Activated CD8-positive, alpha-beta T cell treated with anti-CD3 and anti-CD28 coated beads for 36 hours (primary cell): ENCODE results near the gene TAOK2. TPM values are rescaled to one million over a fixed set of nuclear protein-coding genes. Genes with fewer than 3 reads are reported as not detected.

ENCODE experiments used
- ATAC-seq: fragments of 200-7000 bp; cut with Tn5 transposase; one replicate; pipeline ENCODE4 v1.10.0; 2021; ENCODE audit warnings: mild to moderate bottlenecking, moderate library complexity
- CTCF ChIA-PET: fragments of 350-600 bp; sonication (Branson Sonifier 250); formaldehyde crosslinking; loops from one replicate; lab custom pipeline; 2021; ENCODE audit warnings: antibody characterized with exemption; lab: Charles Lee
- POLR2A ChIA-PET: fragments of 350-600 bp; sonication (Branson Sonifier 250); formaldehyde crosslinking; loops from one replicate; lab custom pipeline; 2021; ENCODE audit warnings: antibody characterized with exemption; lab: Charles Lee
- DNase-seq: peaks from one replicate; pipeline ENCODE4 v3.0.0-alpha.2; 2020
- H3K27ac Mint-ChIP-seq: one replicate; pipeline ENCODE4 v1.8.0; 2021; ENCODE audit warnings: mild to moderate bottlenecking, mixed read lengths
- H3K27me3 Mint-ChIP-seq: one replicate; pipeline ENCODE4 v1.8.0; 2021; ENCODE audit warnings: mixed read lengths
- H3K36me3 Mint-ChIP-seq: one replicate; pipeline ENCODE4 v1.8.0; 2021; ENCODE audit warnings: low read depth, mixed read lengths
- H3K4me1 Mint-ChIP-seq: one replicate; pipeline ENCODE4 v1.8.0; 2021; ENCODE audit warnings: low read depth, mixed read lengths
- H3K4me3 Mint-ChIP-seq: one replicate; pipeline ENCODE4 v1.8.0; 2021; ENCODE audit warnings: mild to moderate bottlenecking, moderate library complexity, mixed read lengths
- H3K9me3 Mint-ChIP-seq: one replicate; pipeline ENCODE4 v1.8.0; 2021; ENCODE audit warnings: mixed read lengths
- intact Hi-C: fragments of 100-400 bp; cut with micrococcal nuclease; formaldehyde crosslinking; loops from one replicate; pipeline ENCODE4 v1.10.0; 2022
- total RNA-seq, 2 experiments: library from RNA; stranded (reverse); gene quantifications; one replicate each; pipeline ENCODE4 v1.2.3, GENCODE V29; 2021
- TF ChIP-seq, protein P1 (sequence below): fragments of 200-600 bp; IDR thresholded peaks from one replicate; pipeline ENCODE4 v1.8.0; 2022; ENCODE audit warnings: antibody characterized with exemption, mild to moderate bottlenecking

Gene TAOK2
- total RNA-seq, 2 experiments from 2014 or later: 25.0 to 25.9 TPM

- CTCF ChIA-PET: interaction anchor here (1.3 to 1.9 kb wide), 2 partner anchors 54 to 130 kb away, joined by 3 to 4 read pairs; no protein-coding TSS in a partner anchor
Measured at GRCh38 chr16:29978081-29978480, 4.4 kb downstream of the TAOK2 start.

GRCh38 chr16:29978564-29979270, 5.0 kb downstream of the TAOK2 start:
- H3K36me3 Mint-ChIP-seq: peaks cover 25% of the 10 kb centered on the region
- CTCF ChIA-PET: interaction anchor here (0.6 to 1.9 kb wide), 3 partner anchors 27 to 130 kb away, joined by 3 to 4 read pairs (median 3); no protein-coding TSS in a partner anchor
- POLR2A ChIA-PET: interaction anchor here (0.6 to 8.9 kb wide), 3 partner anchors 16 to 56 kb away, joined by 3 to 74 read pairs (median 3); partner anchors contain the start of genes HIRIP3 and INO80E

More at GRCh38 chr16:29978081-29978480, 4.4 kb downstream of the TAOK2 start:
- Mint-ChIP-seq H3K27me3 (no peaks in the 10 kb centered on the region), H3K4me1 (peaks cover 26% of the 10 kb centered on the region), H3K9me3 (peaks cover 1% of the 10 kb centered on the region), H3K36me3 (peaks cover 24% of the 10 kb centered on the region), H3K27ac (no peak overlapping the region), H3K4me3 (no peak overlapping the region)
- ATAC-seq (no peak), DNase-seq (no peak)
- POLR2A ChIA-PET: interaction anchor here (8.9 kb wide), 1 partner anchor 17 kb away, joined by 74 read pairs; the partner anchor contains the start of genes HIRIP3 and INO80E
- TF ChIP-seq, protein P1, sequence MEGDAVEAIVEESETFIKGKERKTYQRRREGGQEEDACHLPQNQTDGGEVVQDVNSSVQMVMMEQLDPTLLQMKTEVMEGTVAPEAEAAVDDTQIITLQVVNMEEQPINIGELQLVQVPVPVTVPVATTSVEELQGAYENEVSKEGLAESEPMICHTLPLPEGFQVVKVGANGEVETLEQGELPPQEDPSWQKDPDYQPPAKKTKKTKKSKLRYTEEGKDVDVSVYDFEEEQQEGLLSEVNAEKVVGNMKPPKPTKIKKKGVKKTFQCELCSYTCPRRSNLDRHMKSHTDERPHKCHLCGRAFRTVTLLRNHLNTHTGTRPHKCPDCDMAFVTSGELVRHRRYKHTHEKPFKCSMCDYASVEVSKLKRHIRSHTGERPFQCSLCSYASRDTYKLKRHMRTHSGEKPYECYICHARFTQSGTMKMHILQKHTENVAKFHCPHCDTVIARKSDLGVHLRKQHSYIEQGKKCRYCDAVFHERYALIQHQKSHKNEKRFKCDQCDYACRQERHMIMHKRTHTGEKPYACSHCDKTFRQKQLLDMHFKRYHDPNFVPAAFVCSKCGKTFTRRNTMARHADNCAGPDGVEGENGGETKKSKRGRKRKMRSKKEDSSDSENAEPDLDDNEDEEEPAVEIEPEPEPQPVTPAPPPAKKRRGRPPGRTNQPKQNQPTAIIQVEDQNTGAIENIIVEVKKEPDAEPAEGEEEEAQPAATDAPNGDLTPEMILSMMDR: no peak
- intact Hi-C loops: no loop called here

GRCh38 chr16:29982560-29983419, 9.1 kb downstream of the TAOK2 start:
- TF ChIP-seq, protein P1: no peak
- CTCF ChIA-PET: interaction anchor here (0.7 to 1.1 kb wide), 2 partner anchors 49 to 198 kb away, joined by 3 to 5 read pairs; no protein-coding TSS in a partner anchor
- H3K4me1 Mint-ChIP-seq: no peaks in the 10 kb centered on the region
- no peak overlapping the region for H3K27ac Mint-ChIP-seq
- intact Hi-C loops: no loop called here
- no peak for ATAC-seq
- no peak for DNase-seq
- H3K27me3 Mint-ChIP-seq: no peaks in the 10 kb centered on the region
- H3K4me3 Mint-ChIP-seq: no peak overlapping the region
- POLR2A ChIA-PET: interaction anchor here (4.8 kb wide), 1 partner anchor 13 kb away, joined by 21 read pairs; the partner anchor contains the start of genes HIRIP3 and INO80E
- H3K9me3 Mint-ChIP-seq: no peaks in the 10 kb centered on the region
- H3K36me3 Mint-ChIP-seq: peaks cover 37% of the 10 kb centered on the region

More at GRCh38 chr16:29978564-29979270, 5.0 kb downstream of the TAOK2 start:
- ATAC-seq (no peak), DNase-seq (no peak)
- no peaks in the 10 kb centered on the region for H3K27me3 Mint-ChIP-seq
- TF ChIP-seq, protein P1: no peak
- H3K27ac Mint-ChIP-seq: no peak overlapping the region
- peaks cover 23% of the 10 kb centered on the region for H3K4me1 Mint-ChIP-seq
- no peaks in the 10 kb centered on the region for H3K9me3 Mint-ChIP-seq
- intact Hi-C loops: no loop called here
- no peak overlapping the region for H3K4me3 Mint-ChIP-seq

- intact Hi-C loops: no loop called here
- CTCF ChIA-PET: no interaction called here
- H3K36me3 Mint-ChIP-seq: peaks cover 42% of the 10 kb centered on the region
- no peaks in the 10 kb centered on the region for H3K4me1 Mint-ChIP-seq
- H3K4me3 Mint-ChIP-seq: no peak overlapping the region
- H3K9me3 Mint-ChIP-seq: no peaks in the 10 kb centered on the region
- POLR2A ChIA-PET: interaction anchor here (0.6 to 4.8 kb wide), 2 partner anchors 12 to 574 kb away, joined by 4 to 21 read pairs; partner anchors contain the start of genes HIRIP3 and INO80E
- ATAC-seq (no peak), DNase-seq (no peak)
- no peaks in the 10 kb centered on the region for H3K27me3 Mint-ChIP-seq
- no peak overlapping the region for H3K27ac Mint-ChIP-seq
- TF ChIP-seq, protein P1: no peak
Measured at GRCh38 chr16:29983420-29984136, 9.9 kb downstream of the TAOK2 start.
